Aorta (tissue), 5 donors: Measurements from ENCODE around the gene CCL18. TPM values are rescaled to one million over a fixed set of nuclear protein-coding genes. Genes with fewer than 3 reads are reported as not detected.
"Not testable (repeated sequence)": the region's sequence is repeated elsewhere in the genome, so short reads cannot be mapped to it uniquely, and the experiment has no call there.

Experiments used
- ATAC-seq: fragments of 200-7000 bp; cut with Tn5 transposase; one replicate; pipeline ENCODE4 v1.9.1; 2022; ENCODE audit warnings: moderate library complexity; ENCODE audit not compliant: low FRiP score
- DNase-seq, 2 donors: peaks; one replicate each; pipeline ENCODE4 v3.0.0-alpha.2; 2020
- H3K27ac ChIP-seq, 2 donors: one replicate each; pipeline ENCODE4 v1.5.1; 2013; ENCODE audit warnings: low read length in 2 of 2, mild to moderate bottlenecking in 2 of 2, moderate library complexity in 2 of 2, control low read depth in 1 of 2, inconsistent platforms in 1 of 2, low read depth in 1 of 2
- H3K27me3 ChIP-seq, 2 donors: one replicate each; pipeline ENCODE4 v1.6.1; 2013; ENCODE audit warnings: control low read depth in 1 of 2, low read length in 1 of 2, mild to moderate bottlenecking in 1 of 2, moderate library complexity in 1 of 2; ENCODE audit not compliant: insufficient read depth in 2 of 2, control insufficient read depth in 1 of 2
- H3K36me3 ChIP-seq, 2 donors: one replicate each; pipeline ENCODE4 v1.6.1; 2013; ENCODE audit warnings: control low read depth in 1 of 2, low read length in 1 of 2, mild to moderate bottlenecking in 1 of 2; ENCODE audit not compliant: insufficient read depth in 2 of 2, control insufficient read depth in 1 of 2
- H3K4me1 ChIP-seq, 2 donors: one replicate each; pipeline ENCODE4 v1.6.1; 2013; ENCODE audit warnings: low read length in 2 of 2, control low read depth in 1 of 2, mild to moderate bottlenecking in 1 of 2, moderate library complexity in 1 of 2; ENCODE audit not compliant: insufficient read depth in 2 of 2, control insufficient read depth in 1 of 2
- H3K4me3 ChIP-seq, 2 donors: one replicate each; pipeline ENCODE4 v1.5.1; 2013; ENCODE audit warnings: low read length in 2 of 2, control low read depth in 1 of 2, mild to moderate bottlenecking in 1 of 2
- H3K9me3 ChIP-seq: one replicate; pipeline ENCODE4 v1.6.1; 2013; ENCODE audit warnings: mild to moderate bottlenecking, low read length; ENCODE audit not compliant: control insufficient read depth
- WGBS, 2 donors: extraction: QIAGEN DNeasy Blood & Tissue Kit; methylation state at CpG; one replicate each; pipeline ENCODE4 v1.1.7; 2013; 5-methylcytosine and 5-hydroxymethylcytosine counted together
- intact Hi-C, 2 donors: fragments of 100-400 bp; cut with DNase I; formaldehyde crosslinking; loops; one replicate each; pipeline versions ENCODE4 v1.14.2 to v1.15.0; 2022
- long read RNA-seq, 2 donors: library from polyadenylated mRNA; unstranded; transcript quantifications; one replicate each; pipeline ENCODE4 v2.0.0, GENCODE V29; 2020 to 2021
- polyA plus RNA-seq, 2 donors: library from polyadenylated mRNA; stranded (reverse); fragments of 200-250 nt; gene quantifications; one replicate each; pipeline ENCODE4 v1.2.3, GENCODE V29; 2013
- total RNA-seq, 2 donors: library from RNA; stranded (reverse); fragmentation: NEBNext Ultra II Directional; extraction: Animal tissue kit (Norgen Biotek cat#: 25700); gene quantifications; one replicate each; pipeline ENCODE4 v1.2.1, GENCODE V29; 2021
- donor health status: healthy with polysubstance abuse.
- donor health status: Bipolar disorder and iron deficiency.
- donor health status: DM: no; HTN: no; CAD: no.
- donor health status: DM: no; HTN: no; CAD: no.
- donor health status: DM: yes; HTN: yes; CAD: no.

The CCL18 gene
- 10 to 100 TPM in 1 of 2 donors, 1 to 10 TPM in 1; 5.6 to 39.0 TPM for total RNA-seq
- 10 to 100 TPM in 1 of 2 donors, under 1 TPM in 1; 0.64 to 53.0 TPM for polyA plus RNA-seq
- long read RNA-seq, donor 1, partial matches to known transcripts: 0 of 1 reads
- long read RNA-seq, donor 1, other reads (novel, unspliced or antisense): 1 of 1 reads
- long read RNA-seq, donor 2, transcript CCL18-201 (3 exons, 1,324 nt): major isoform, 12 of 14 reads
- long read RNA-seq, donor 2, partial matches to known transcripts: 0 of 14 reads
- long read RNA-seq, donor 2, other reads (novel, unspliced or antisense): 1 of 14 reads

GRCh38 chr17:36063786-36064541, at the start of gene CCL18:
Gene CCL18, plus strand, starts transcription at chr17:36064272. Its CDS starts 71 bp downstream, at chr17:36064343.
- intact Hi-C loops: no loop called here
- Histone ChIP-seq H3K27ac (no peak within 1 kb of the TSS), H3K4me1 (no peaks in the 10 kb centered on the region), H3K9me3 (peaks cover 2% of the 10 kb centered on the region), H3K27me3 (no peaks in the 10 kb centered on the region), H3K4me3 (no peak within 1 kb of the TSS), H3K36me3 (no peaks in the 10 kb centered on the region)
- WGBS, 2 donors: 63 to 68% methylated on average over 5 of the region's 5 CpGs
- DNase-seq (no peak), ATAC-seq (no peak)

- 71 to 76% methylated on average over 5 of the region's 5 CpGs for WGBS, 2 donors
- no peak for ATAC-seq
Observed at GRCh38 chr17:36014946-36015345, 49.1 kb upstream of the CCL18 start.

GRCh38 chr17:36015895-36016294, 48.2 kb upstream of the CCL18 start:
- H3K4me1 ChIP-seq, H3K27me3 ChIP-seq, ATAC-seq, H3K27ac ChIP-seq, H3K9me3 ChIP-seq, H3K4me3 ChIP-seq, intact Hi-C loops, H3K36me3 ChIP-seq, DNase-seq: not testable (repeated sequence)
- WGBS, 2 donors: 89 to 92% methylated on average over 4 of the region's 4 CpGs

More at GRCh38 chr17:36014946-36015345, 49.1 kb upstream of the CCL18 start:
- H3K4me1 ChIP-seq: no peaks in the 10 kb centered on the region
- intact Hi-C loops: no loop called here
- H3K4me3 ChIP-seq: no peak overlapping the region
- DNase-seq: no peak
- peaks cover 7% of the 10 kb centered on the region for H3K9me3 ChIP-seq
- H3K27ac ChIP-seq: no peak overlapping the region
- no peaks in the 10 kb centered on the region for H3K27me3 ChIP-seq
- no peaks in the 10 kb centered on the region for H3K36me3 ChIP-seq

DNA sequence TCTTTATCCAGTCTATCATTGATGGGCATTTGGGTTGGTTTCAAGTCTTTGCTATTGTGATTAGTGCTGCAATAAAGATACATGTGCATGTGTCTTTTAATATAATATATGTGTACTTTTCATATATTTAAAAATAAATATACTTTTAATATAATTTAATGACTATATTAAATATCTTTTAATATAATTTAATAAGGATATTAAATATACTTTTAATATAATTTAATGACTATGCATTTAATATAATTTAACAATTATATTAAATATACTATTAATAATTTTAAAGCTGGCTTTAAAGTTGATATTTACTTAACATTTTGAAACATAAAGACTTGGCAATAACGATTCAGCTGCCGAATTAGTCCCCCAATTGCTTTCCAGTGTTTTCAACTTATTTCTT, 47.5 kb upstream of the CCL18 start:
- Histone ChIP-seq H3K4me1 (no peaks in the 10 kb centered on the region), H3K36me3 (no peaks in the 10 kb centered on the region), H3K9me3 (peaks cover 7% of the 10 kb centered on the region), H3K27ac (no peak overlapping the region), H3K27me3 (no peaks in the 10 kb centered on the region), H3K4me3 (no peak overlapping the region)
- 89 to 92% methylated on average over 2 of the region's 2 CpGs for WGBS, 2 donors
- ATAC-seq (no peak), DNase-seq (no peak)
- intact Hi-C loops: no loop called here

DNA sequence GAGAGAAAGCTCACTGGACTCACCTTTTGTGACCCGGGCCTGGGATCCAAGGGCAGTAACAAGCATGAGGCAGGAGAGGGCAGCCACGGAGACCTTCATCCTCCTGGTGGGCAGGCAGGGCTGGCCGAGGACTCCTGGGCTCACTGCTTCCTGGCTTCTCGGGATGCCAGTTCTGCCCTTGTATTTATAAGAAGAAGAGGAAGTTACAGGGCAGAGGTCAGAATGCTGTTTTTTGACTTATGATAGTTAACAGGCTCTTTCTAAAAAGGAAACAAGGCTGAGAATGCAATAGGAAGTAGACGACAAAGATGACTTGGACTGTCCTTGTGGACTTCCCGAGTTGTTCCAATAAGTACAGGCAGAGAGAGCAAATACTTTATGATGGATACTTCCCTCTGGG, 46.3 kb upstream of the CCL18 start, which contains the start of gene CCL23:
TSS of gene CCL23 (minus strand) at position 174 of the 400 bp plus-strand sequence. CDS start at position 99, 75 bp downstream.
- intact Hi-C loops: no loop called here
- Histone ChIP-seq H3K27me3 (no peaks in the 10 kb centered on the region), H3K9me3 (no peaks in the 10 kb centered on the region), H3K4me1 (no peaks in the 10 kb centered on the region), H3K36me3 (no peaks in the 10 kb centered on the region), H3K27ac (no peak within 1 kb of the TSS), H3K4me3 (no peak within 1 kb of the TSS)
- WGBS, 2 donors: 16 to 18% methylated on average over 6 of the region's 6 CpGs
- no peak for ATAC-seq
- no peak for DNase-seq

- ATAC-seq (no peak), DNase-seq (no peak)
- no peaks in the 10 kb centered on the region for H3K27me3 ChIP-seq
- H3K36me3 ChIP-seq: no peaks in the 10 kb centered on the region
- intact Hi-C loops: no loop called here
- H3K9me3 ChIP-seq: no peaks in the 10 kb centered on the region
- H3K4me3 ChIP-seq: no peak overlapping the region
- 80 to 82% methylated on average over 2 of the region's 2 CpGs for WGBS, 2 donors
- no peaks in the 10 kb centered on the region for H3K4me1 ChIP-seq
- no peak overlapping the region for H3K27ac ChIP-seq
Observed at GRCh38 chr17:36019423-36019822, 44.6 kb upstream of the CCL18 start.

DNA sequence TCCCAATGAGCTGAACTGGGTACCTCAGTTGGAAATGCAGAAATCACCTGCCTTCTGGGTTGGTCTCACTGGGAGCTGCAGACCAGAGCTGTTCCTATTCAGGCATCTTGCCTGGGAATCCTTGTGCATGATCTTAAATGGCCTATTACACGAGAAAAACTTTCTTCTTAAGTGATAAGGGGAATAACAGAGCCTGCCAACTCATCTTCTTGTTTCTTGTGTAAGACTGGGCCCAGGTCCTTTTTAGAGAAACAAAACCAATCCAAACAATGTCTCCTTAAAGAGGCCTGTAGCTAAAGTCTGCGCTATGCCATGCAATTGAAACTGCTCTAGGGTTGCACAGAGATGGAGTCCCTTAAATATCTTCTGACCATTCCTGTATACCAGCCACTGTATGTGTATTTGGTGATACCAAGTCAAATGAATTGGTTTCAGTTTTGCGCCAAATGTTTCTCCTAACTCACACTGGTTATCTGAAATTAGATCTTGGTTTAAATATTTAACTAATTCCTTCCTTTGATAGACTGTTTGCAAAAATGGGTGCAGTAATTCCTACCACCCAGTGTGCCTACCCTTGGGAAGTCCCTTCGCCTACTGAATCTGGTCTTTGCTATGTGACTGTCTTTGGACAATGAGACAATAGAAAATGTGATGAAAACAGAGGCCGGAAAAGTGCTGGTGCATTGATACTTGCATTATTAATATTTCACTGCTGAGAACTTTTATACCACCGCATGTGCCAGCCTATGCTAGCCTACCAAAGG, 39.8 kb upstream of the CCL18 start:
- Histone ChIP-seq H3K4me1 (no peaks in the 10 kb centered on the region), H3K9me3 (no peaks in the 10 kb centered on the region), H3K36me3 (no peaks in the 10 kb centered on the region), H3K27me3 (no peaks in the 10 kb centered on the region), H3K27ac (no peak overlapping the region), H3K4me3 (no peak overlapping the region)
- intact Hi-C loops: no loop called here
- ATAC-seq (no peak), DNase-seq (no peak)
- WGBS, 2 donors: 80 to 84% methylated on average over 6 of the region's 6 CpGs

DNA sequence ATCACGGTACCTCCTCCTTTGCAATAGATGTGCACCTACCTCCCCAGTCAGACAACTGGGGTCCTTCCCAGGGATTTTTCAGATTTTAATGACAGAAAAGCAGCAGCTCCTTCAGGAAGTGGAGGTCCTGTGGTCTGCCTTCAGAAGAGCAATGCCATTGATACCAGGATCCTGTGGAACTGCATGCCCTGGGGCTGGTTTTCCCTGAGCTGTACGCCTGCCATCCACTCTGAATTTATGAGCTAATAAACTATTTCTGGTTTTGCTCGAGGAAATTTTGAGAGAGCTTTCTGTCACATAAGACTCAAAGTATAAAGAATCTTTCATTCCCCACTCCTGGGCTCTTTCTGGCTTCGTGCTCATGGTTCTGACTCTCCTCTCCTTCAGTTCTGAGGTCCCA, 36.3 kb upstream of the CCL18 start:
- Histone ChIP-seq H3K4me3 (no peak overlapping the region), H3K27ac (no peak overlapping the region), H3K27me3 (no peaks in the 10 kb centered on the region), H3K36me3 (no peaks in the 10 kb centered on the region), H3K9me3 (no peaks in the 10 kb centered on the region), H3K4me1 (no peaks in the 10 kb centered on the region)
- WGBS, 2 donors: 32 to 43% methylated on average over 4 of the region's 4 CpGs
- DNase-seq (no peak), ATAC-seq (no peak)
- intact Hi-C loops: no loop called here
